Measurements from ENCODE around the gene ENPP1. TPM values are rescaled to one million over a fixed set of nuclear protein-coding genes. Genes with fewer than 3 reads are reported as not detected.

ENPP1 gene
- total RNA-seq, 3 donors from 2014 or later (not counting 1 experiment from before 2014, with no cell fraction given), result 0.45 to 0.85 (median 0.83) TPM

- ATAC-seq, result no peak
- TF ChIP-seq CTCF (IDR thresholded peaks at IDR 0.05), result no peak
- H3K36me3 ChIP-seq (ENCODE audit: control insufficient read depth, insufficient read depth, low read length), result no peaks in the 10 kb centered on the region
- no peak overlapping the region for H3K27ac ChIP-seq (ENCODE audit: low read length)
- 0% methylated on average over 1 of the region's 1 CpG for WGBS (ENCODE audit: insufficient coverage)
- no peaks in the 10 kb centered on the region for H3K4me1 ChIP-seq (ENCODE audit: control insufficient read depth, insufficient read depth, low read length)
- no peak for DNase-seq
- peaks cover 0 to 2% of the 10 kb centered on the region in 2 donors for H3K9me3 Mint-ChIP-seq
- H3K9me3 ChIP-seq (ENCODE audit: control insufficient read depth, insufficient read depth, low read length), result no peaks in the 10 kb centered on the region
- peaks cover 0 to 19% of the 10 kb centered on the region in 2 donors for H3K27me3 Mint-ChIP-seq (ENCODE audit: low read depth in 2 of 2)
- H3K4me3 ChIP-seq (ENCODE audit: low read length), result no peak overlapping the region
- no peaks in the 10 kb centered on the region for H3K27me3 ChIP-seq (ENCODE audit: control insufficient read depth, insufficient read depth, low read length)
- H3K36me3 Mint-ChIP-seq, result no peaks in the 10 kb centered on the region
- peaks cover 0 to 4% of the 10 kb centered on the region in 2 donors for H3K4me1 Mint-ChIP-seq
- H3K27ac Mint-ChIP-seq, result no peak overlapping the region
- H3K4me3 Mint-ChIP-seq, result no peak overlapping the region
- intact Hi-C loops (cut with micrococcal nuclease), result no loop called here
These were observed 18.6 kb upstream of the ENPP1 start for GRCh38 chr6:131789219-131789618.

- H3K4me3 Mint-ChIP-seq, result no peak overlapping the region
- H3K4me3 ChIP-seq (ENCODE audit: low read length), result no peak overlapping the region
- intact Hi-C loops (cut with micrococcal nuclease), result no loop called here
- no peak overlapping the region for H3K27ac ChIP-seq (ENCODE audit: low read length)
- H3K4me1 ChIP-seq (ENCODE audit: control insufficient read depth, insufficient read depth, low read length), result no peaks in the 10 kb centered on the region
- WGBS (ENCODE audit: insufficient coverage), result 81% methylated on average over 4 of the region's 5 CpGs
- no peak overlapping the region for H3K27ac Mint-ChIP-seq
- H3K27me3 Mint-ChIP-seq (ENCODE audit: low read depth in 2 of 2), result peaks cover 0 to 24% of the 10 kb centered on the region in 2 donors
- H3K27me3 ChIP-seq (ENCODE audit: control insufficient read depth, insufficient read depth, low read length), result no peaks in the 10 kb centered on the region
- ATAC-seq (no peak), DNase-seq (no peak)
- H3K4me1 Mint-ChIP-seq, result peaks cover 0 to 4% of the 10 kb centered on the region in 2 donors
- no peak for TF ChIP-seq CTCF (IDR thresholded peaks at IDR 0.05)
- H3K36me3 Mint-ChIP-seq, result no peaks in the 10 kb centered on the region
- no peaks in the 10 kb centered on the region for H3K9me3 ChIP-seq (ENCODE audit: control insufficient read depth, insufficient read depth, low read length)
- no peaks in the 10 kb centered on the region for H3K9me3 Mint-ChIP-seq
- no peaks in the 10 kb centered on the region for H3K36me3 ChIP-seq (ENCODE audit: control insufficient read depth, insufficient read depth, low read length)
These were observed 16.3 kb upstream of the ENPP1 start for GRCh38 chr6:131791476-131791875.

- Mint-ChIP-seq H3K27me3 (ENCODE audit: low read depth in 2 of 2) (peaks cover 0 to 25% of the 10 kb centered on the region in 2 donors), H3K4me1 (peaks cover 0 to 4% of the 10 kb centered on the region in 2 donors), H3K36me3 (no peaks in the 10 kb centered on the region), H3K9me3 (no peaks in the 10 kb centered on the region), H3K4me3 (no peak overlapping the region), H3K27ac (no peak overlapping the region)
- DNase-seq, result no peak
- no peak for ATAC-seq
- no peak for TF ChIP-seq CTCF (IDR thresholded peaks at IDR 0.05)
- no peaks in the 10 kb centered on the region for H3K36me3 ChIP-seq (ENCODE audit: control insufficient read depth, insufficient read depth, low read length)
- intact Hi-C loops (cut with micrococcal nuclease), result no loop called here
- no peaks in the 10 kb centered on the region for H3K4me1 ChIP-seq (ENCODE audit: control insufficient read depth, insufficient read depth, low read length)
- WGBS (ENCODE audit: insufficient coverage), result 69% methylated on average over 6 of the region's 6 CpGs
- no peak overlapping the region for H3K4me3 ChIP-seq (ENCODE audit: low read length)
- H3K27ac ChIP-seq (ENCODE audit: low read length), result no peak overlapping the region
- H3K9me3 ChIP-seq (ENCODE audit: control insufficient read depth, insufficient read depth, low read length), result no peaks in the 10 kb centered on the region
- H3K27me3 ChIP-seq (ENCODE audit: control insufficient read depth, insufficient read depth, low read length), result no peaks in the 10 kb centered on the region
These were observed 15.7 kb upstream of the ENPP1 start for GRCh38 chr6:131792091-131792496.

- H3K4me1 Mint-ChIP-seq, result no peaks in the 10 kb centered on the region
- no peaks in the 10 kb centered on the region for H3K36me3 ChIP-seq (ENCODE audit: control insufficient read depth, insufficient read depth, low read length)
- no peak overlapping the region for H3K4me3 ChIP-seq (ENCODE audit: low read length)
- DNase-seq (no peak), ATAC-seq (no peak)
- no peaks in the 10 kb centered on the region for H3K27me3 ChIP-seq (ENCODE audit: control insufficient read depth, insufficient read depth, low read length)
- H3K9me3 Mint-ChIP-seq, result peaks cover 0 to 6% of the 10 kb centered on the region in 2 donors
- TF ChIP-seq CTCF (IDR thresholded peaks at IDR 0.05), result no peak
- 79% methylated on average over 1 of the region's 2 CpGs for WGBS (ENCODE audit: insufficient coverage)
- no peak overlapping the region for H3K27ac Mint-ChIP-seq
- peaks cover 5 to 38% of the 10 kb centered on the region in 2 donors for H3K27me3 Mint-ChIP-seq (ENCODE audit: low read depth in 2 of 2)
- H3K36me3 Mint-ChIP-seq, result no peaks in the 10 kb centered on the region
- H3K4me1 ChIP-seq (ENCODE audit: control insufficient read depth, insufficient read depth, low read length), result no peaks in the 10 kb centered on the region
- H3K4me3 Mint-ChIP-seq, result no peak overlapping the region
- intact Hi-C loops (cut with micrococcal nuclease), result no loop called here
- no peaks in the 10 kb centered on the region for H3K9me3 ChIP-seq (ENCODE audit: control insufficient read depth, insufficient read depth, low read length)
- H3K27ac ChIP-seq (ENCODE audit: low read length), result no peak overlapping the region
These were observed 12.5 kb upstream of the ENPP1 start for GRCh38 chr6:131795366-131795765.

Data from natural killer cell (primary cell).